ENCODE data around the gene FOXK1. TPM values are rescaled to one million over a fixed set of nuclear protein-coding genes. Genes with fewer than 3 reads are reported as not detected.

The FOXK1 gene
- total and polyA plus RNA-seq, 2 of the 13 experiments (the other 11 are each of a cell fraction or from before 2014, with no cell fraction given): 4.6 to 8.8 TPM

DNA sequence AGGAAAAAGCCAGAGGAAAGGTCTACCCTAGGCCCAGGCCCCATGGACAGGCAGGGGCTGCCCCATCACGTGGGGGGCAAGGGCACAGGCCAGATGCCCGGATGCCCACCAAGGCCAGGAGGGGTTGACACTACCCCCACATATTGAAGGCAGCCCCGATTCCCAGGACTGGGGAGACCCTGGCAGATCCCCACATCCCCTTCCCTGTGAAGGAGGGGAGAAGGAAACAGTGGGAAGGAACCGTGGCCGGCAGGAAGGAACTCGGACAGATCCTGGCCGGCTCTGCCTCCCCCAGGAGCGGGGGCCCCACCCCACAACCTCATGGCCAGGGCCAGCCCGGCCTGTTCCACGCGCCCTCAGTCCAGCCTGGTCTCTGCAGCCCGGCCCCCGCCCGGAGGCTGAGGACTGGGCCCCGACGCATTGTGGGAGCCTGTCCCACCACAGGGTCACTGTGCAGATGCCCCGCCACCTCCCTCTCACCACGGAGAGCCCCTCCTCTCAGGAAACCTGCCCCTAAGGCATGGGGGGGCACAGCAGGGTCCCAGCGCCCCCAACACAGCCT, 138.4 kb downstream of the FOXK1 start (continued):
- no peak for TF ChIP-seq ZNF142 (CRISPR knock-in tag; IDR thresholded peaks at IDR 0.05)
- TF ChIP-seq, protein P1, sequence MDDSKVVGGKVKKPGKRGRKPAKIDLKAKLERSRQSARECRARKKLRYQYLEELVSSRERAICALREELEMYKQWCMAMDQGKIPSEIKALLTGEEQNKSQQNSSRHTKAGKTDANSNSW (CRISPR knock-in tag; IDR thresholded peaks at IDR 0.05; ENCODE audit: borderline replicate concordance): no peak
- no peak for TF ChIP-seq ZNF609 (CRISPR knock-in tag; IDR thresholded peaks at IDR 0.05; ENCODE audit: borderline replicate concordance)
- TF ChIP-seq SAFB2 (CRISPR knock-in tag; IDR thresholded peaks at IDR 0.05; ENCODE audit: borderline replicate concordance, low read depth): no peak
- no peak for TF ChIP-seq NFRKB (IDR thresholded peaks at IDR 0.05)
- no peak for TF ChIP-seq FOSL2 (CRISPR knock-in tag; IDR thresholded peaks at IDR 0.05)

Small RNA genes within 50 kb of the gene (microRNA-seq; reads per million reads assigned to microRNA genes)
- not detected for gene MIR4656

Small RNA genes within 50 kb of the gene (small RNA-seq; reads per million reads assigned to genes)
- gene MIR4656 (ENCODE audit: insufficient read depth in 2 of 3, insufficient read length in 3 of 3, low read depth in 2 of 3, low replicate concordance in 1 of 3) (0 reads per million in 3 experiments), gene RF00019 (ENCODE audit: insufficient read depth in 2 of 3, insufficient read length in 3 of 3, low read depth in 2 of 3, low replicate concordance in 1 of 3) (0 reads per million in 3 experiments)

Other genes with a start within 250 kb of the FOXK1 start
- gene AP5Z1, start 93.3 kb downstream of the FOXK1 start, total RNA-seq (2016; rRNA removed; fragmentation: Illumina TruSeq; extraction: Trizol): 7.4 and 15.1 TPM in 2 replicates
- 9.3 and 16.0 TPM in 2 replicates for gene AP5Z1, start 93.3 kb downstream of the FOXK1 start, polyA plus RNA-seq (2011; rRNA removed)
- not detected in 2 replicates for gene PAPOLB, start 179.7 kb downstream of the FOXK1 start, total RNA-seq (2016; rRNA removed; fragmentation: Illumina TruSeq; extraction: Trizol)
- not detected in 2 replicates for gene PAPOLB, start 179.7 kb downstream of the FOXK1 start, polyA plus RNA-seq (2011; rRNA removed)
- 0.09 and 0.52 TPM in 2 replicates for gene RADIL, start 201.4 kb downstream of the FOXK1 start, total RNA-seq (2016; rRNA removed; fragmentation: Illumina TruSeq; extraction: Trizol)
- gene RADIL, start 201.4 kb downstream of the FOXK1 start, polyA plus RNA-seq (2011; rRNA removed): 0.05 TPM in 2 replicates

Measured in HepG2 (cell line).